Endothelial cell (in vitro differentiated cells): ENCODE data around the gene BAG1. TPM values are rescaled to one million over a fixed set of nuclear protein-coding genes. Genes with fewer than 3 reads are reported as not detected.

Experiments used
- DNase-seq: peaks from one replicate; pipeline ENCODE4 v3.0.0; 2021; ENCODE audit warnings: low spot score
- H3K27ac Mint-ChIP-seq: one replicate; pipeline ENCODE4 v1.8.0; 2021; ENCODE audit warnings: mixed read lengths, inconsistent platforms; ENCODE audit not compliant: unreplicated experiment
- H3K27me3 Mint-ChIP-seq: one replicate; pipeline ENCODE4 v1.8.0; 2021; ENCODE audit warnings: mild to moderate bottlenecking, moderate library complexity, mixed read lengths, inconsistent platforms; ENCODE audit not compliant: unreplicated experiment
- H3K36me3 Mint-ChIP-seq: one replicate; pipeline ENCODE4 v1.8.0; 2021; ENCODE audit warnings: mild to moderate bottlenecking, low read depth, mixed read lengths, inconsistent platforms; ENCODE audit not compliant: unreplicated experiment
- H3K4me1 Mint-ChIP-seq: one replicate; pipeline ENCODE4 v1.8.0; 2021; ENCODE audit warnings: mild to moderate bottlenecking, mixed read lengths, inconsistent platforms; ENCODE audit not compliant: unreplicated experiment
- H3K4me3 Mint-ChIP-seq: one replicate; pipeline ENCODE4 v1.8.0; 2021; ENCODE audit warnings: mild to moderate bottlenecking, mixed read lengths, inconsistent platforms; ENCODE audit not compliant: unreplicated experiment
- H3K9me3 Mint-ChIP-seq: one replicate; pipeline ENCODE4 v1.8.0; 2021; ENCODE audit warnings: mixed read lengths, inconsistent platforms; ENCODE audit not compliant: unreplicated experiment
- CTCF ChIP-seq: fragments of 200-600 bp; sonication (generic); IDR thresholded peaks from one replicate; pipeline ENCODE4 v1.5.0; 2021; ENCODE audit warnings: antibody characterized with exemption; ENCODE audit not compliant: unreplicated experiment
- total RNA-seq: library from RNA; stranded (reverse); fragmentation: NEBNext Ultra II Directional; extraction: Animal tissue kit (Norgen Biotek cat#: 25700); gene quantifications from one replicate; pipeline ENCODE4 v1.2.1, GENCODE V29; 2021; ENCODE audit not compliant: unreplicated experiment

BAG1 gene
- total RNA-seq, 1 donor from 2014 or later = 61.5 TPM

- DNase-seq = no peak
- TF ChIP-seq CTCF = no peak
- H3K36me3 Mint-ChIP-seq = peaks cover 54% of the 10 kb centered on the region
- H3K9me3 Mint-ChIP-seq = no peaks in the 10 kb centered on the region
- peak overlapping the region; percentile 60 for H3K4me3 Mint-ChIP-seq
- peaks cover 10% of the 10 kb centered on the region for H3K27me3 Mint-ChIP-seq
- peak overlapping the region; percentile 5 for H3K27ac Mint-ChIP-seq
- peaks cover 48% of the 10 kb centered on the region for H3K4me1 Mint-ChIP-seq
These were observed 30.3 kb upstream of the BAG1 start for GRCh38 chr9:33294670-33295432.

GRCh38 chr9:33293782-33294181 lies 29.3 kb upstream of the BAG1 start:
- Mint-ChIP-seq H3K27ac (no peak overlapping the region), H3K4me1 (peaks cover 48% of the 10 kb centered on the region), H3K27me3 (peaks cover 10% of the 10 kb centered on the region), H3K9me3 (no peaks in the 10 kb centered on the region), H3K4me3 (no peak overlapping the region), H3K36me3 (peaks cover 48% of the 10 kb centered on the region)
- TF ChIP-seq CTCF = no peak
- no peak for DNase-seq

GRCh38 chr9:33291901-33292300 lies 27.4 kb upstream of the BAG1 start:
- Mint-ChIP-seq H3K4me3 (peak overlapping the region; percentile 62), H3K9me3 (no peaks in the 10 kb centered on the region), H3K27ac (peak overlapping the region; percentile 96), H3K4me1 (peaks cover 34% of the 10 kb centered on the region), H3K36me3 (peaks cover 33% of the 10 kb centered on the region), H3K27me3 (peaks cover 10% of the 10 kb centered on the region)
- no peak for DNase-seq
- no peak for TF ChIP-seq CTCF

- H3K27me3 Mint-ChIP-seq = peaks cover 10% of the 10 kb centered on the region
These were observed 26.5 kb upstream of the BAG1 start for GRCh38 chr9:33291031-33291397.

More at GRCh38 chr9:33291031-33291397, 26.5 kb upstream of the BAG1 start:
- H3K27ac Mint-ChIP-seq = peak overlapping the region; percentile 96
- DNase-seq = no peak
- TF ChIP-seq CTCF = no peak
- H3K4me1 Mint-ChIP-seq = peaks cover 27% of the 10 kb centered on the region
- H3K36me3 Mint-ChIP-seq = peaks cover 26% of the 10 kb centered on the region
- no peaks in the 10 kb centered on the region for H3K9me3 Mint-ChIP-seq
- peak overlapping the region; percentile 95 for H3K4me3 Mint-ChIP-seq
